ENCODE results near the gene SLC22A1.
"Not testable (repeated sequence)": the region's sequence is repeated elsewhere in the genome, so short reads cannot be mapped to it uniquely, and the experiment has no call there.

SLC22A1 gene

GRCh38 chr6:160124007-160124406 is 2.4 kb downstream of the SLC22A1 start:
- 100% methylated on average over 1 of the region's 2 CpGs for WGBS
- no peaks in the 10 kb centered on the region for H3K4me1 ChIP-seq (ENCODE audit: insufficient read depth, low read length)
- H3K9me3 ChIP-seq (ENCODE audit: insufficient read depth, low read depth, low read length) = 0 out of 2 replicates have a peak, but pooled peaks cover under 1% of the 10 kb centered on the region
- no peaks in the 10 kb centered on the region for H3K27me3 ChIP-seq (ENCODE audit: insufficient read depth, low read length)
- H3K9ac ChIP-seq (ENCODE audit: low read depth, low read length) = no peak overlapping the region
- no peak overlapping the region for H3K4me3 ChIP-seq (ENCODE audit: low read length)
- no peak overlapping the region for H3K27ac ChIP-seq (ENCODE audit: low read depth, low read length)
- no peaks in the 10 kb centered on the region for H3K36me3 ChIP-seq (ENCODE audit: insufficient read depth, low read length)

GRCh38 chr6:160124605-160125004 is 3.0 kb downstream of the SLC22A1 start:
- H3K4me1 ChIP-seq (ENCODE audit: insufficient read depth, low read length) = no peaks in the 10 kb centered on the region
- no peak overlapping the region for H3K9ac ChIP-seq (ENCODE audit: low read depth, low read length)
- no peaks in the 10 kb centered on the region for H3K36me3 ChIP-seq (ENCODE audit: insufficient read depth, low read length)
- no peak overlapping the region for H3K4me3 ChIP-seq (ENCODE audit: low read length)
- no peak overlapping the region for H3K27ac ChIP-seq (ENCODE audit: low read depth, low read length)
- WGBS = 96% methylated on average over 5 of the region's 5 CpGs
- H3K27me3 ChIP-seq (ENCODE audit: insufficient read depth, low read length) = no peaks in the 10 kb centered on the region
- no peaks in the 10 kb centered on the region for H3K9me3 ChIP-seq (ENCODE audit: insufficient read depth, low read depth, low read length)

GRCh38 chr6:160125105-160125504 is 3.5 kb downstream of the SLC22A1 start:
- H3K9me3 ChIP-seq (ENCODE audit: insufficient read depth, low read depth, low read length); H3K27ac ChIP-seq (ENCODE audit: low read depth, low read length); H3K4me1 ChIP-seq (ENCODE audit: insufficient read depth, low read length); H3K36me3 ChIP-seq (ENCODE audit: insufficient read depth, low read length); H3K4me3 ChIP-seq (ENCODE audit: low read length); H3K27me3 ChIP-seq (ENCODE audit: insufficient read depth, low read length); H3K9ac ChIP-seq (ENCODE audit: low read depth, low read length): not testable (repeated sequence)
- 94% methylated on average over 4 of the region's 5 CpGs for WGBS

- H3K27me3 ChIP-seq (ENCODE audit: insufficient read depth, low read length) = 0 out of 2 replicates have a peak, but pooled peaks cover 4% of the 10 kb centered on the region
- H3K9me3 ChIP-seq (ENCODE audit: insufficient read depth, low read depth, low read length) = no peaks in the 10 kb centered on the region
- no peak overlapping the region for H3K9ac ChIP-seq (ENCODE audit: low read depth, low read length)
- peaks cover 9% of the 10 kb centered on the region for H3K4me1 ChIP-seq (ENCODE audit: insufficient read depth, low read length)
- H3K27ac ChIP-seq (ENCODE audit: low read depth, low read length) = no peak overlapping the region
- WGBS = 94% methylated on average over 16 of the region's 16 CpGs
- no peak overlapping the region for H3K4me3 ChIP-seq (ENCODE audit: low read length)
- H3K36me3 ChIP-seq (ENCODE audit: insufficient read depth, low read length) = no peaks in the 10 kb centered on the region
These were observed 5.9 kb downstream of the SLC22A1 start for GRCh38 chr6:160127270-160128124.

- WGBS = 95% methylated on average over 3 of the region's 3 CpGs
- H3K27ac ChIP-seq (ENCODE audit: low read depth, low read length) = no peak overlapping the region
- no peak overlapping the region for H3K9ac ChIP-seq (ENCODE audit: low read depth, low read length)
- H3K4me1 ChIP-seq (ENCODE audit: insufficient read depth, low read length) = peaks cover 16% of the 10 kb centered on the region
- no peak overlapping the region for H3K4me3 ChIP-seq (ENCODE audit: low read length)
- no peaks in the 10 kb centered on the region for H3K9me3 ChIP-seq (ENCODE audit: insufficient read depth, low read depth, low read length)
- H3K36me3 ChIP-seq (ENCODE audit: insufficient read depth, low read length) = no peaks in the 10 kb centered on the region
- H3K27me3 ChIP-seq (ENCODE audit: insufficient read depth, low read length) = 0 out of 2 replicates have a peak, but pooled peaks cover 4% of the 10 kb centered on the region
These were observed 6.6 kb downstream of the SLC22A1 start for GRCh38 chr6:160128125-160128683.

- no peaks in the 10 kb centered on the region for H3K36me3 ChIP-seq (ENCODE audit: insufficient read depth, low read length)
- H3K9me3 ChIP-seq (ENCODE audit: insufficient read depth, low read depth, low read length) = no peaks in the 10 kb centered on the region
- peaks cover 18% of the 10 kb centered on the region for H3K4me1 ChIP-seq (ENCODE audit: insufficient read depth, low read length)
- H3K9ac ChIP-seq (ENCODE audit: low read depth, low read length) = no peak overlapping the region
- H3K27ac ChIP-seq (ENCODE audit: low read depth, low read length) = no peak overlapping the region
- H3K4me3 ChIP-seq (ENCODE audit: low read length) = no peak overlapping the region
- WGBS = 96% methylated on average over 6 of the region's 6 CpGs
- H3K27me3 ChIP-seq (ENCODE audit: insufficient read depth, low read length) = 0 out of 2 replicates have a peak, but pooled peaks cover 4% of the 10 kb centered on the region
These were observed 7.4 kb downstream of the SLC22A1 start for GRCh38 chr6:160128879-160129516.

GRCh38 chr6:160129881-160130615 is 8.4 kb downstream of the SLC22A1 start:
- H3K36me3 ChIP-seq (ENCODE audit: insufficient read depth, low read length) = no peaks in the 10 kb centered on the region
- no peaks in the 10 kb centered on the region for H3K9me3 ChIP-seq (ENCODE audit: insufficient read depth, low read depth, low read length)
- WGBS = 88% methylated on average over 10 of the region's 10 CpGs
- H3K4me3 ChIP-seq (ENCODE audit: low read length) = no peak overlapping the region
- no peak overlapping the region for H3K27ac ChIP-seq (ENCODE audit: low read depth, low read length)
- H3K27me3 ChIP-seq (ENCODE audit: insufficient read depth, low read length) = 0 out of 2 replicates have a peak, but pooled peaks cover 4% of the 10 kb centered on the region
- peaks cover 18% of the 10 kb centered on the region for H3K4me1 ChIP-seq (ENCODE audit: insufficient read depth, low read length)
- H3K9ac ChIP-seq (ENCODE audit: low read depth, low read length) = no peak overlapping the region

- no peak overlapping the region for H3K9ac ChIP-seq (ENCODE audit: low read depth, low read length)
- H3K4me3 ChIP-seq (ENCODE audit: low read length) = no peak overlapping the region
- peaks cover 18% of the 10 kb centered on the region for H3K4me1 ChIP-seq (ENCODE audit: insufficient read depth, low read length)
- H3K36me3 ChIP-seq (ENCODE audit: insufficient read depth, low read length) = no peaks in the 10 kb centered on the region
- no peaks in the 10 kb centered on the region for H3K9me3 ChIP-seq (ENCODE audit: insufficient read depth, low read depth, low read length)
- 91% methylated on average over 13 of the region's 13 CpGs for WGBS
- H3K27me3 ChIP-seq (ENCODE audit: insufficient read depth, low read length) = 0 out of 2 replicates have a peak, but pooled peaks cover 4% of the 10 kb centered on the region
- H3K27ac ChIP-seq (ENCODE audit: low read depth, low read length) = no peak overlapping the region
These were observed 9.3 kb downstream of the SLC22A1 start for GRCh38 chr6:160130729-160131484.

- no peak overlapping the region for H3K27ac ChIP-seq (ENCODE audit: low read depth, low read length)
- WGBS = 89% methylated on average over 19 of the region's 19 CpGs
- no peaks in the 10 kb centered on the region for H3K9me3 ChIP-seq (ENCODE audit: insufficient read depth, low read depth, low read length)
- H3K36me3 ChIP-seq (ENCODE audit: insufficient read depth, low read length) = no peaks in the 10 kb centered on the region
- H3K4me1 ChIP-seq (ENCODE audit: insufficient read depth, low read length) = peaks cover 18% of the 10 kb centered on the region
- H3K4me3 ChIP-seq (ENCODE audit: low read length) = no peak overlapping the region
- 0 out of 2 replicates have a peak, but pooled peaks cover 4% of the 10 kb centered on the region for H3K27me3 ChIP-seq (ENCODE audit: insufficient read depth, low read length)
- no peak overlapping the region for H3K9ac ChIP-seq (ENCODE audit: low read depth, low read length)
These were observed 10.2 kb downstream of the SLC22A1 start for GRCh38 chr6:160131636-160132296.

GRCh38 chr6:160132297-160132637 is 10.7 kb downstream of the SLC22A1 start:
- Histone ChIP-seq H3K9ac (ENCODE audit: low read depth, low read length) (no peak overlapping the region), H3K4me3 (ENCODE audit: low read length) (no peak overlapping the region), H3K36me3 (ENCODE audit: insufficient read depth, low read length) (no peaks in the 10 kb centered on the region), H3K4me1 (ENCODE audit: insufficient read depth, low read length) (peaks cover 18% of the 10 kb centered on the region), H3K9me3 (ENCODE audit: insufficient read depth, low read depth, low read length) (no peaks in the 10 kb centered on the region), H3K27me3 (ENCODE audit: insufficient read depth, low read length) (0 out of 2 replicates have a peak, but pooled peaks cover 4% of the 10 kb centered on the region), H3K27ac (ENCODE audit: low read depth, low read length) (no peak overlapping the region)
- WGBS = 54% methylated on average over 4 of the region's 4 CpGs

Measured in HUES64 (cell line).